OCI-LY1 (cell line): Measurements from ENCODE around the gene ALDH16A1.

Experiments
- EZH2 ChIP-seq: fragments of 200-600 bp; sonication (generic), shearing (Covaris generic); IDR thresholded peaks from 2 replicates; pipeline ENCODE4 v1.8.0; 2017; ENCODE audit warnings: borderline replicate concordance, mixed run types, mild to moderate bottlenecking, antibody characterized with exemption, low read length, moderate library complexity, mixed read lengths
- TF ChIP-seq, protein P1 (sequence below): fragments of 200-600 bp; sonication (generic), shearing (Covaris generic); IDR thresholded peaks from 2 replicates; pipeline ENCODE4 v1.5.1; 2017; ENCODE audit warnings: mild to moderate bottlenecking, antibody characterized with exemption, low read length, moderate library complexity, mixed read lengths

DNA sequence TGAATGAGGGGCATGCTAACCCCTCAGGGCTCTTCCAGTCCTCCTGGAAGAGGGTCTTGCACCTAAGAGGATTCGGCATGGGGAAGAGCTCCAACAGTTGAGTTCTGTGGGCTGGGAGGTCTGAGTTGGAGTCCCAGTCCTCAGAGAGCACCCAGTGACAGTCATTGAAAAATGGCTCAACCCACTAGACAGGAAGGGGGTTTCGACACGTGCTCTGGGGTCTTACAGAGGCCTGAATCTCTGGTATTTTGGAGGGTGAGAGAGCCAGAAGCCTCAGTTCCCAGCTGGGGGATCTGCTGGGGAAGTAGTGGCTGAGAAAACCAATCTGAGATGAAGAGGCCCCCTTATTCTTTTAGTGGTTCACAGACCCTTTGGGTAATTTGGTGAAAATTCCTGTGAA, 38.8 kb upstream of the ALDH16A1 start:
- TF ChIP-seq, protein P1, sequence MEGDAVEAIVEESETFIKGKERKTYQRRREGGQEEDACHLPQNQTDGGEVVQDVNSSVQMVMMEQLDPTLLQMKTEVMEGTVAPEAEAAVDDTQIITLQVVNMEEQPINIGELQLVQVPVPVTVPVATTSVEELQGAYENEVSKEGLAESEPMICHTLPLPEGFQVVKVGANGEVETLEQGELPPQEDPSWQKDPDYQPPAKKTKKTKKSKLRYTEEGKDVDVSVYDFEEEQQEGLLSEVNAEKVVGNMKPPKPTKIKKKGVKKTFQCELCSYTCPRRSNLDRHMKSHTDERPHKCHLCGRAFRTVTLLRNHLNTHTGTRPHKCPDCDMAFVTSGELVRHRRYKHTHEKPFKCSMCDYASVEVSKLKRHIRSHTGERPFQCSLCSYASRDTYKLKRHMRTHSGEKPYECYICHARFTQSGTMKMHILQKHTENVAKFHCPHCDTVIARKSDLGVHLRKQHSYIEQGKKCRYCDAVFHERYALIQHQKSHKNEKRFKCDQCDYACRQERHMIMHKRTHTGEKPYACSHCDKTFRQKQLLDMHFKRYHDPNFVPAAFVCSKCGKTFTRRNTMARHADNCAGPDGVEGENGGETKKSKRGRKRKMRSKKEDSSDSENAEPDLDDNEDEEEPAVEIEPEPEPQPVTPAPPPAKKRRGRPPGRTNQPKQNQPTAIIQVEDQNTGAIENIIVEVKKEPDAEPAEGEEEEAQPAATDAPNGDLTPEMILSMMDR = no peak
- no peak for TF ChIP-seq EZH2
